Endothelial cell of umbilical vein (primary cell): Measurements from ENCODE around the gene ULK4. TPM values are rescaled to one million over a fixed set of nuclear protein-coding genes. Genes with fewer than 3 reads are reported as not detected.

Experiments used
- BruUV-seq: library from RNA; stranded (reverse); fragments of 400-500 nt; replicated peaks from 2 replicates; lab custom pipeline; 2021; lab: Mats Ljungman, UMichigan
- CTCF ChIA-PET: fragments of 300-600, 350-600 bp; sonication (Branson Sonifier 250); formaldehyde crosslinking; loops from one replicate; lab custom pipeline; 2021; ENCODE audit warnings: antibody characterized with exemption, inconsistent platforms; lab: Charles Lee
- POLR2A ChIA-PET: fragments of 300-600, 350-600 bp; sonication (Branson Sonifier 250); formaldehyde crosslinking; loops from one replicate; lab custom pipeline; 2021; ENCODE audit warnings: antibody characterized with exemption, inconsistent platforms; lab: Charles Lee
- DNase-seq: peaks from one replicate; pipeline ENCODE4 v3.0.0-alpha.2; 2011; ENCODE audit warnings: low read depth, low spot score
- FAIRE-seq: peaks from 2 replicates; lab custom pipeline; 2011; peaks lifted over from hg19 to GRCh38; lab: Jason Lieb, UNC
- H2AFZ ChIP-seq: 2 replicates; pipeline ENCODE4 v1.6.0; 2012; ENCODE audit warnings: low read depth, low read length, control low read depth, inconsistent platforms
- H3K27ac ChIP-seq: 2 replicates; pipeline ENCODE4 v1.5.1; 2011; ENCODE audit warnings: low read depth, mild to moderate bottlenecking, control low read depth, low read length, moderate library complexity; ENCODE audit not compliant: insufficient read depth
- H3K27me3 ChIP-seq, 2 experiments: 2 replicates each; pipeline versions ENCODE4 v1.6.0 to v1.6.1; 2011; ENCODE audit warnings: low read length in 2 of 2, mixed read lengths in 1 of 2; ENCODE audit not compliant: control insufficient read depth in 2 of 2, insufficient read depth in 2 of 2
- H3K36me3 ChIP-seq, 2 experiments: 2 replicates in 1 of 2; 3 replicates in 1 of 2; pipeline ENCODE4 v1.5.1; 2011; ENCODE audit warnings: low read length in 2 of 2, mild to moderate bottlenecking in 1 of 2, moderate library complexity in 1 of 2; ENCODE audit not compliant: control insufficient read depth in 2 of 2, insufficient read depth in 2 of 2; ENCODE audit errors: extremely low read depth in 1 of 2
- H3K4me1 ChIP-seq: 3 replicates; pipeline ENCODE4 v1.5.1; 2011; ENCODE audit warnings: mild to moderate bottlenecking, low read length; ENCODE audit not compliant: control insufficient read depth, insufficient read depth; ENCODE audit errors: extremely low read depth
- H3K4me2 ChIP-seq: 2 replicates; pipeline ENCODE4 v1.6.1; 2011; ENCODE audit warnings: low read length, control low read depth, mixed read lengths; ENCODE audit not compliant: insufficient read depth
- H3K4me3 ChIP-seq, 3 experiments: fragments of 200-600 bp in 1 of 3; sonication (generic), shearing (Covaris generic) in 1 of 3; replicated peaks in 1 of 3; 2 replicates each; pipeline ENCODE4 v1.5.1; 2011 to 2016; ENCODE audit warnings: control low read depth in 3 of 3, low read length in 3 of 3, mild to moderate bottlenecking in 2 of 3, inconsistent platforms in 1 of 3, low read depth in 1 of 3, moderate library complexity in 1 of 3; ENCODE audit not compliant: insufficient read depth in 1 of 3
- H3K79me2 ChIP-seq: 2 replicates; pipeline ENCODE4 v1.6.0; 2012; ENCODE audit warnings: low read length, inconsistent platforms; ENCODE audit not compliant: control insufficient read depth, insufficient read depth
- H3K9ac ChIP-seq: replicated peaks from 2 replicates; pipeline ENCODE3; 2011; ENCODE audit warnings: low read length, control low read depth; ENCODE audit not compliant: insufficient read depth; ENCODE audit errors: extremely low read depth
- H3K9me1 ChIP-seq: replicated peaks from 3 replicates; pipeline ENCODE4 v1.6.0; 2011; ENCODE audit warnings: mild to moderate bottlenecking, low read length; ENCODE audit not compliant: control insufficient read depth, insufficient read depth; ENCODE audit errors: extremely low read depth
- H3K9me3 ChIP-seq: replicated peaks from 2 replicates; pipeline ENCODE4 v1.5.1; 2012; ENCODE audit warnings: low read length, inconsistent platforms; ENCODE audit not compliant: control insufficient read depth, insufficient read depth
- H4K20me1 ChIP-seq: replicated peaks from 2 replicates; pipeline ENCODE3; 2011; ENCODE audit warnings: mild to moderate bottlenecking, low read length; ENCODE audit not compliant: control insufficient read depth, insufficient read depth; ENCODE audit errors: extremely low read depth
- CTCF ChIP-seq, 2 donors: IDR thresholded peaks; 1 replicate in 1 of 2; 2 replicates in 1 of 2; pipeline ENCODE4 v1.5.1; 2011; ENCODE audit warnings: low read length in 2 of 2, mild to moderate bottlenecking in 2 of 2, moderate library complexity in 2 of 2, control low read depth in 1 of 2, inconsistent platforms in 1 of 2, low read depth in 1 of 2; ENCODE audit not compliant: insufficient read depth in 1 of 2; ENCODE audit errors: extremely low read depth in 1 of 2
- EZH2 ChIP-seq: IDR thresholded peaks from 2 replicates; pipeline ENCODE4 v1.6.1; 2012; ENCODE audit warnings: borderline replicate concordance, low read depth, mild to moderate bottlenecking, moderate library complexity, low read length, inconsistent platforms; ENCODE audit not compliant: severe bottlenecking
- FOS ChIP-seq: IDR thresholded peaks from 2 replicates; pipeline ENCODE4 v1.6.1; 2011; ENCODE audit warnings: mild to moderate bottlenecking, low read length, moderate library complexity, borderline replicate concordance; ENCODE audit not compliant: insufficient read depth
- GATA2 ChIP-seq: IDR thresholded peaks from 2 replicates; pipeline ENCODE4 v1.7.0; 2011; ENCODE audit warnings: low read depth, mild to moderate bottlenecking, moderate library complexity, mixed read lengths, low read length; ENCODE audit not compliant: insufficient read length, insufficient read depth
- JUN ChIP-seq: IDR thresholded peaks from 2 replicates; pipeline ENCODE4 v1.6.1; 2011; ENCODE audit warnings: borderline replicate concordance, low read depth; ENCODE audit not compliant: insufficient read length, insufficient read depth
- MAX ChIP-seq: IDR thresholded peaks from 2 replicates; pipeline ENCODE4 v1.6.1; 2011; ENCODE audit not compliant: insufficient read depth, insufficient read length
- MYC ChIP-seq: IDR thresholded peaks from one replicate; pipeline ENCODE4 v1.6.1; 2011; ENCODE audit warnings: mild to moderate bottlenecking, low read depth, low read length
- POLR2A ChIP-seq: IDR thresholded peaks from 2 replicates; pipeline ENCODE4 v1.6.1; 2012; ENCODE audit warnings: low read depth, mild to moderate bottlenecking, control low read depth, low read length
- POLR2AphosphoS5 ChIP-seq: IDR thresholded peaks from 2 replicates; pipeline ENCODE4 v1.6.1; 2012; ENCODE audit warnings: low read depth, mild to moderate bottlenecking, control low read depth, low read length, moderate library complexity; ENCODE audit not compliant: insufficient read depth
- dilution Hi-C: fragments of 300-500 bp; cut with MboI; formaldehyde crosslinking; loops from one replicate; pipeline ENCODE4 v1.15.0; 2019; ENCODE audit warnings: low sequenced_read_pairs; ENCODE audit not compliant: extremely low pct_ligation_motif_present
- intact Hi-C: fragments of 100-400 bp; cut with micrococcal nuclease; formaldehyde crosslinking; loops from one replicate; pipeline ENCODE4 v1.10.0; 2022
- polyA plus RNA-seq, 4 experiments: library from polyadenylated mRNA; depleted of rRNA in 3 of 4; stranded (reverse) in 3 of 4; unstranded in 1 of 4; fragments of >200 nt; gene quantifications; 2 replicates each; pipeline versions ENCODE4 v1.2.1 to v1.2.3, GENCODE V29; 2011 to 2012; ENCODE audit warnings: missing spikeins in 1 of 4
- total RNA-seq: library from RNA; stranded (reverse); gene quantifications from 2 replicates; pipeline ENCODE4 v1.2.3, GENCODE V29; 2021

ULK4 gene
- total and polyA plus RNA-seq, 2 donors (not counting 3 experiments of a cell fraction or from before 2014, with no cell fraction given) = 3.3 to 16.0 TPM

GRCh38 chr3:41369838-41370237 lies 592.1 kb downstream of the ULK4 start:
- no peaks in the 10 kb centered on the region for H3K27me3 ChIP-seq
- ChIA-PET CTCF (no interaction called here), POLR2A (no interaction called here)
- no peaks in the 10 kb centered on the region for H4K20me1 ChIP-seq
- H3K9ac ChIP-seq = no peak overlapping the region
- H3K4me1 ChIP-seq = no peaks in the 10 kb centered on the region
- dilution Hi-C loops = no loop called here
- no peak for FAIRE-seq
- no peaks in the 10 kb centered on the region for H3K79me2 ChIP-seq
- intact Hi-C loops = no loop called here
- H3K27ac ChIP-seq = no peak overlapping the region
- peak; percentile 5 for DNase-seq
- no peaks in the 10 kb centered on the region for H3K9me1 ChIP-seq
- H3K36me3 ChIP-seq = no peaks in the 10 kb centered on the region
- no TSS peak for BruUV-seq
- H3K4me3 ChIP-seq = no peak overlapping the region
- H3K9me3 ChIP-seq = no peaks in the 10 kb centered on the region
- H2AFZ ChIP-seq = no peak overlapping the region
- TF ChIP-seq MAX (no peak), CTCF (IDR thresholded peaks at IDR 0.05; ENCODE audit: extremely low read depth in 1 of 2, insufficient read depth in 1 of 2, low read depth in 1 of 2, low read length in 2 of 2) (no peak), POLR2AphosphoS5 (no peak), EZH2 (no peak), POLR2A (no peak), FOS (no peak), GATA2 (no peak), JUN (no peak), MYC (no peak)
- no peak overlapping the region for H3K4me2 ChIP-seq
